Activated gamma-delta T cell treated with Interleukin-2 at 50 U/mL for 16 hours (primary cell): Measurements from ENCODE around the gene TGFBR3.
A peak's percentile ranks its signal among the peaks of the same experiment; 100 is the strongest.

ENCODE experiments used
- DNase-seq: peaks from one replicate; pipeline ENCODE4 v3.0.0-alpha.2; 2020

Gene TGFBR3

GRCh38 chr1:91729621-91730358 is 156.2 kb downstream of the TGFBR3 start:
- DNase-seq: no peak

GRCh38 chr1:91727763-91728162 is 158.2 kb downstream of the TGFBR3 start:
- DNase-seq: no peak

DNA sequence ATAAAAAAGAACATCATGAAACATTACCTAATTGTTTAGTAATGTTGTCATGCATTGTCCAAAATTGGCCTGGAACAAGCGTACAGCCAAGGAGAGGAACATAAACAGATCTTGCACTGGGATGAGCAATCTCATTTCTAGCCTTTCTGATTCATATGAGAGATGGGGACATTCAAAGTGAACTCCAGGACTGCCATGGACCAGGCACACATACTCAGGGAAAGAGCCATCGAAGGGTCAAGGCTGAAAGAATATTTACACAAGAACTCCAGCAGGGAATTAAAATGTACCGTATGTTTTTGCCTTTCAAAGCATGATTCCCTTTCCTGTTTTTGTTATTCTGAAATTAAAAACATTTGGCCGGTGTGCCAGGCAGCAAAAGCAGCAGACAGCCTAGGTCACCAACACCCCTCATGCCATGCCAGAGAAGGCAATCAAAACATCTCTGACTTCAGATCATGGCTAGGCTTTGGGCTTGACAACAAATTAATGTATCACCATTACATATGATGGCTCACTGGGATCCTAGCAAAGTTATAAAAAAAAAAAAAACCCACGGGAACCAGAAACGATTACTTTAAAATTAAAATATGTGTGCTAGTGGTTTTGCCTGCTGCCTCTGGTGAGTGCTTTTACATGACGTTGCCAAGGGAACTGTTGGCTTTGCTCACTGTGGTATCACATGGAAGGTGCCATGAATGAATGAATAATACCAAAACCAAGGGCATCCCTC is 159.8 kb downstream of the TGFBR3 start:
- DNase-seq: no peak

- DNase-seq: no peak
Observed at GRCh38 chr1:91725618-91725988, 160.3 kb downstream of the TGFBR3 start.

DNA sequence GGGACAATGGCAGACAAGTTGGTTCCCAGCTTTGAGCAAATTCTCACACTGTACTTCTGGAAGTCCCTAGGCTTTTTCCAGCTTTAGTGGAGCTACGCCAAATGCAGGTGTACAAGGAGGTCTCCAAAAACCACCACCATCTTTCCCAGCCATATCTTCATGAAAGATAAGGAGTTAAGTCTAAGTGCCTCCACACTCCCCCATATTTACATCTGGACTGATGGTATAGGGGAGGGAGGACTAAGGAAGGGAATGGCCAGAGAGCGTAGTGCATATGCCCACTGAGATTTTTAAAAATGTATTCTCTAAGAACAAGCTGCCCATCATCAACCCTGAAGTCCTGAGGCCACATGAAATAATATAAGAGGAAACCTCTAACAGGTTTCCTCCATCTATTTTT is 161.3 kb downstream of the TGFBR3 start:
- no peak for DNase-seq

GRCh38 chr1:91724231-91724630 is 161.7 kb downstream of the TGFBR3 start:
- DNase-seq: no peak

- DNase-seq: no peak
Observed at GRCh38 chr1:91720044-91720443, 165.9 kb downstream of the TGFBR3 start.

DNA sequence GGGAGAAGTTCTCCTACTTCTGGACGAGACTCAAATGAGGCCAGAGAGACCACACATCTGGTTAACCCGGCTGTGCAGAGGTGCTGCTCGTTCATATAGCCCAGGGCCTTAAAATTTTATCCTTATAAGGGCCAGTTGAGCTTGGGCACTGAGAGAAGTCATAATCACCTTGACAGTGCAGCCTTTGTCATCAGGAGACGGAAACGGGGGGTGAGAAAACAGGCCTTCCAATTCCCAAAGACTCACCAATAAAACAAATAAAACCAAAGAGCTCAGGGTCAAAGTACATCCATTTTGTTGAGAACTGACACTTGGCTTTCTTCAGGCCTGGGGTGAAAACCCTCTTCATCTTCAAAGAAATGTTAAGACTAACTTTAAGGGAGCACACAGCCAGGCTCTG is 167.1 kb downstream of the TGFBR3 start:
- no peak for DNase-seq

DNA sequence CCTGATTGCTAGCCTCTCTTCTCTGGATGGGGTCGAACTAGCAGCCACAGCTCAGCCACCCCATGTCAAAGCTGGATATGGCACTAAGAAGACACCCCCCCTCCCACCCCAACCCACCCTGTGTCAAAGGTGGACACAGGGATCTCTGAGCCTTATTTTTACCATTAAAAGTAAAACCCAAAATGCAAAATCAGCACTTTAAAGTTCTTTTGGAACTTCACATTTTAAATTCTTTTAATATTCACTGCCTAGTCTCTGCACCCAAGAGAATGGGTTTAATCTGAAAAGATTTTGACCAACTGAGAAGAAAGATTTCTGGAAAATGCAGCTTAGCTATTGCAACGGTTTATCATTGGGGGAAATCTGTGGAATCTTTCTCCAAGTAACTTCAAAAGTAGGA is 167.6 kb downstream of the TGFBR3 start:
- DNase-seq: no peak

- DNase-seq: no peak
Observed at GRCh38 chr1:91717839-91718238, 168.1 kb downstream of the TGFBR3 start.

DNA sequence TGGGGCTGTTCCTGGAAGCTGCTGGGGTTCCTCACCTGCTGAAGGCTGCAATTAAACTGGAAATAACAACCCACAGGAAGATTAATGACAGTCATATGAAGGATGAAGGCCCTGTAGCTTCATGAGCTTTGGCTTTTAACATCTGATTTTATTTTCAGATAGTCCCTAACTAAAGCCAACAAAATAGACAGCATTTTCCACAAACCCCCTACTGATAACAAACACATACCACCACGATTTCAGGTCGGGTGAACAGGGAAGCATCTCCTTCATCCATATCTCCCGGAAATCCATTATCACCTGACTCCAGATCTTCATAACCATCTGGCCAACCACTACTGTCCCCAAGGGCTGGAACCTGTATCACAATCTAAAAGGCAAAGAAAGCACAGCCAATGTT is 169.6 kb downstream of the TGFBR3 start:
- no peak for DNase-seq

DNA sequence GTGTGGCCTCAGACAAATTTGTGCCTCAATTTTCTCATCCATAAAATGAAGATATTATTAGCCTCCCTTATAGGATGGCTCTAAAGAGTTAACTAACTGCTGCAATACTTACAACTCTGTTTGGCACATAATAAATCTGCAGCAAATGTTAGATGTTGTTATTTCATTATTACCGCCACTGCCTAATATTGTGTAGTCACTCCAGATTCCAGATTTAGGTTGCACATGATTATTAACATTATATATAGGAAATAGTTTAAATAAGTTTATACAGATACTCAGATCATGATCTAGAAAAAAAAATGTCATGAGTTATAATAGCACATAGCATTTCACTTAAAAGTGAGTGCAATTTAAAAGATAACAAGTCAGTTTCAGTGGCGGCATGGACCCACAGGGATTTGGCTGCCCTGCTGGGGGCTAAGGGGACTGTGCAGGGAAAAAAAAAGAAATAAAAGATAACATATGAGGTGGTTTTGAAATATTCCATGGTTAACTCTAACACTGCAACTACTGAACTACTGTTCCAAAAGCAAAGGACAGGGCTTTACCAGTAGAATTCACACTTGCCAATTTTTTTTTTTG is 170.4 kb downstream of the TGFBR3 start:
- DNase-seq: no peak

DNA sequence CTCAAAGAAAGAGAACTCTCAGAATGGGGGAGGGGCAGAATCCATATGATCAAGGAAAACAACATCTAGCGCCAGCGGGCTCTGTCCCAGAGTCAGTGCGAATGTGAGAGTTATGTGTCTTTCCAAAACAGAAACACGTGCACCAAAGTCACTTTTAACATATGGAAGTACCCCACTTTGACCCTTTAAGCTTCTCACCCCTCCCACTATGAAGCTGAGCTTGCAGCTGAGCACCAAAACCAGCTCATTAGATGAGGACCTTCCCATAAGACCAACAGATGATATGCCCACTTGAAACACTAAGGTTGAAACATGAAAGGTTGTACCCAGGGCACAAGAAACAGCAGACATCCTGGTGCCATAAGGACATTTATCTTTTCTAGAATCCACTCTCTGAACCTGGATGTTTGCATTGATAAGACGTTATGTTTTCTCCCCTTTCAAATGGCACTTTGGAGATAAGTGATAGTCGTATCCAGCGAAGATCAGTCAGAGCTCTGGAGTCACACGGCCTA is 171.0 kb downstream of the TGFBR3 start:
- DNase-seq: no peak

DNA sequence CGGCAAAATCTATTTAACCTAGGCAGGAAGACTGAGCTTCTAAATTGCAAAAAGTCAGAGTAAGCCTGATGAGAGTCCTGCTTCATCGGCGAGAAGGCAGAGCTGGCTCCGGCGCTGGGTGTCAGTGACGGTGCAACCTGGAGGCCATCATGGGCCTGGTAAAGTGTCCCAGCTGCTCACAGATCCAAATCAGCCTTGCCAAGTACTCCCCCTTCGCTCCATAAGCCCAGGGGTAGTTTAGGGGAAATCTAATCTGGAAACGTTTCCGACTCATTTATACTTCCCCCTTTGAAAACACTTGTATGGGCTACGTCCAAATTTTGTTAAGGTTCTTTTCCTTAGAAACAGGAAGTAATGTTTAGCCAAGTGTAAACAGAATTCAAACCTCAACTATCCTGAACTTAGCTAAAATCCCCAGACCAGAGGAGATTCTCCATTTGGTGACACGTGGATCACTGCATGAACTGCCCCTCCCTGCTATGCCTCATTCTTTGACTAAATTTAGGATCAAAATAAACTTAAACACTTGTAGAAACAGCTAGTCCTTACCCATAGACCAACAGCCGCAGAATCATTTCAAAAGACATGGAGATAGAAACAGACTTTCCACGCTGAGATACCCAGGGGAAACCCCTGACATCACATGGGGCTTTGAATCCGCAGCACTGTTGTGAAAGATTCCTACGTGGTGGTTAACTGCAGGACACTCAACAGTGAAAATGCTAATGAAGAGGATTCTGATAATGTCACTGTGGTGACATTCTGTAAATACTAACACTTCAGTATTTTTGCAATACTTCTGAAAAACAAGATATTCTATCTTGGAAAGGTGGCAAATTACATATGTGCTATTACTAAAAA is 172.7 kb downstream of the TGFBR3 start:
- peak; percentile 35 for DNase-seq

GRCh38 chr1:91712393-91712792 is 173.6 kb downstream of the TGFBR3 start:
- DNase-seq: no peak

DNA sequence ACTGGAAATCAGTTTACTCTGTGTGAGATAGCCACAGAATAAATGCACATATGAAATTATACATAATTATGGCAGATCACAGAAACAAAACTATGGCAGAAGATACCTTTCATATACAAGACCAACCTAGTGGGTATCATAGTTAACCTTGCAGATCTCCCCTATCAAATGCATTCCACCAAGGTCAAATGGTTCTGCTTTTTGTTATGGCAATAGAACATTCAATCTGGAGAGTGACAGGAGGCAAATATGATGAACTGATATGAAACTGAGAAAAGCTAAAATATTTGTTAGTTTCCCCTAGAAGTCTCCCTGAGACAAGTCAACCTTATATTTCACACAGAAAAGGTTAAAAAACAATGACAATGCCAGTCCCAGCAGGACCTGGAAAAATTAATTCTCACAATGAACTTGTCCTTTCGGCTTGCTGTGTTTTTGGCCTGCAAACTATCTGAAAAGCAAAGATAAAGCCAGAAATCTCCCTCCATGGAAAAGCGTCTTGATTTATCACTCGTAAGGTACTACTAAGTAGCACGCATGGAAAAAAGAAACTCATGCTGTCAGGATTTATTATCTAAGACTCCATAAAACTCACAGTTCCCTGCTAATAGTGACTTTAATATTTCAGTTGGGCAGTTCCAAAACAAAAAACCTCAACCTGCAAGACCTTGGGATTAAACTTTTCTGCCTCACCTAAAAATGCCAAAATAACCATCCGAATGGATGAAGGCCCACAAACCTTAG is 174.3 kb downstream of the TGFBR3 start:
- no peak for DNase-seq

DNA sequence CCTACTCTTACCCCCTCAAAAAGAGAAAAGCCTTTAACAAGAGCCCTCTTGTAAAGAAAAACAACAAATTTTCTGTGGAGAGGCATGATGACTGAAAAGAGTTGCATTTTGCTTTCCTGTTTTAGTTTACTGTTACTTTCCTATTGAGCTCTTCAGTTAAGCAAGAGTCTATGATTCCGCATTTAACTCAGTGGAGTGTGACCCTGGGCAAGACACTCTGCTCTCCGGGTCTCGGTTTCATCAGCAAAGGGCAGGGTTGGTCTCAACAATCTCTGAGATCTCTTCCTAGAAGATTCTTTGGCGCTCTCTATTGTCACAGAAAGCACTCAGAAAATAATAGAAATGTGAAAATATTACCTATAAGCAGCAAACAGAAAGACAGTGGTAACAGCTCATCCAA is 175.7 kb downstream of the TGFBR3 start:
- no peak for DNase-seq

DNA sequence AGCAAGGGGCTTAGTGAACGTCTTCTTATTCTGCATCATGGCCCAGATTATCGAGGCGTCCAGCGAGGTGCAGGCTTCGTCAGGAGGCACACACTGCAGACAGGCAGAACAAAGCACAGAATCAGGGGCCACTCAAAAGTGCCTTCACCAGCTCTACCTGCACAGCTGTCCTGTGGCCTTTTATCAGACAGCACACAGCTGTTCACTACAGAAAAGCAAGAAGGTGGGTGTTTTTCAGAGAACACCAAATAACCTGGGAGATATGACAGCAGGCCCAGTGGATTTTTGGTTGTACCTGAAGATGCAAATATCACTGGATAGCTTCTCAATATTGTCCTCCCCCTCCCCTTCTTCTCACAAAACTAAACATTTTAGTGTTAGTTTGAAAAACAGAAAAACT is 177.3 kb downstream of the TGFBR3 start:
- no peak for DNase-seq

DNA sequence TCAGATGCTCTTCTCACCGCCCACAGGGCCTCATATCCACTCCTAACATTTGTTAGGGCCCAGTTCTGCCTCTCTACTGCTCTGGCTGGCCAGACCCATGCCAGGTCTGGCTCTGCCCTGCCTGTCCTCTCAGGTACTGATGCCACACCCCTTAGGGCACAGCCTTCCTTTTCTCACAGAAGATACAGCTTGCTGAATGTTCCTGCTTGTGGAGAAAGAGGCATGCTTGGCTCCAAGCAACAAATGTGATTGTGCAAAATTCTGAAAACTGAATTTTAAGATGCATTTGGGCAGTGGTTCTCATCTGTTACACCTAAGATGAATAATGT is 178.1 kb downstream of the TGFBR3 start:
- no peak for DNase-seq

DNA sequence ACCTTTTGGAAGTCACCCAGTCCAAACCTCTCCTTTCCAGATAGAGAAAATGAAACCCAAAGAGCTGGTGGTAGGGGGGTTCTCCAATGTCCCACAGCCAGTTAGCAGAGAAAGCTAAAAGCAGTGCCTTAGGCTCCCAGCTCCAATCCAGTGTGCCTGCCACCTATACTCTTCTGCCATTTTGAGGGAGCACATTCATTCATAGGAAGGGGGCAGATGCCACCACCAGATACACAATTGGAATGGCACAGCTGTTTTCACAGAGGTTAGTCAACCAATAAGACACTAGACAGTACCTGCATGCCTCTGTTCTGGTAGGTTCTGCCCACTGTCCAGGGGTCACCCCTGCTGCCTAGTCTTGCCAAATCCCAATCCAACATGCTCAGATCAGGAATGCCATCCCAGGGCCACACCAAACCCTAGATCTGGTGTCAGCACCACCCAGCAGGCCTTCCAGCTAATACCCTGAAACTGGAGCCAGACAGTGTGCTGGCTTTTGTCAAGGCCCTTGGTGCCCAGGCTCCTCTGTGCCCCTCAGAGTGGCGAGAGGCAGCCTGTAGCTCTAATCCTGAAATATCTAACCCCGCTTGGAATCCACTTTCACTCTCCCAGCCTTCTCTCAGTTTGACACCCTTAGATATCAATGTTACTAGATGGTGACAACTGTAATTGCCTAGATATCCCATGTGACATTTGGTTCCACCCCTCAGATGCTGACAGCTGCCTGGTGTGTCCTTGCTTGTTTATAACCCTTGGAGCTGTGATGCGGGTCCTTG is 178.6 kb downstream of the TGFBR3 start:
- no peak for DNase-seq

DNA sequence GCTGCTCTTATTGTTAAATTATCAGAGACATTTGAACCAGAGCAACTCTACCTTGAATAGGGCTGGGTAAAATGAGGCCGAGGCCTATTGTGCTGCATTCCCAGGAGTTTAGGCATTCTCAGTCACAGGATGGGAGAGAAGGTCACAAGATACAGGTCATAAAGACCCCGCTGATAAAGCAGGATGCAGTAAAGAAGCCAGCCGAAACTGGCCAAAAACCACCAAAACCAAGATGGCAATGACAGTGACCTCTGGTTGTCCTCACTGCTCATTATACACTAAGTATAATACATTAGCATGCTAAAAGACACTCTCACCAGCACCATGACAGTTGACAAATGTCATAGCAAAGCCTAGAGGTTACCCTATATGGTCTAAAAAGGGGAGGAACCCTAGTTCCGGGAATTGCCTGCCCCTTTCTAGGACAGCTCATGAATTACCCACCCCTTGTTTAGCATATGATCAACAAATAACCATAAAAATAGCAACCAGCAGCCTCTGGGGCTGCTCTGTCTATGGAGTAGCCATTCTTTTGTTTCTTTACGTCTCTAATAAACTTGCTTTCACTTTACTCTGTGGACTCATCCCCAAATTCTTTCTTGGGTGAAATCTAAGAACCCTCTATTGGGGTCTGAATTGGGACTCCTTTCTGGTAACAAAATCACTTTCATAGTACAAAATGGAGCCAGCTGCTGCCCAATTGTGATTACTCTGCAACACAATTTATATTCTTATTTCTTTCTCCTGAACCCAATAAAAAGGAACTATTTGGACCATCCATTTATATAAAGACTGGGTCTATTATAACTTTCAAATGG is 179.6 kb downstream of the TGFBR3 start:
- no peak for DNase-seq
